ENCODE data around the gene EDEM2. TPM values are rescaled to one million over a fixed set of nuclear protein-coding genes. Genes with fewer than 3 reads are reported as not detected.
"Not testable (repeated sequence)": the region's sequence is repeated elsewhere in the genome, so short reads cannot be mapped to it uniquely, and the experiment has no call there.

EDEM2 gene
- total RNA-seq, 1 experiment from 2014 or later, result 52.2 TPM

DNA sequence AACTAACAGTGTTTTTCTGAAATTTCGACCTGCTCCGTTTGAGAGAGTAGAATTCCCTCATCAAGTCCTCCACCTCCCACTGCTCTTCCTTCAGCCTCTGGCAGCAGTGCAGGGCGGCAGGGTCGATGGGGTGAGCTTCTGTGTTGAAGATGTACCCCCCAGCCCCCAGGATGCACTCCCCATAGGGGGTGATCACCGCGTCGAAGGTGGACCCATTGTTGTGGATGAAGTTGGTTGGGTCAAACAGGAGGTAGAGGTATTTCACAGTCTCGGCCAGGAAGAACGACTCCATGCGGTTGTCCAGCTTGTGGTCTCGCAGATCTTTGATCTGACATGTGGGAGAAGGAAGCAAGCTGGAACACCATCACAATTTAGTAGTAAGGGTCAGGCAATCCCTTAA is 31.5 kb downstream of the EDEM2 start:
- Histone ChIP-seq H3K36me3 (peaks cover 35% of the 10 kb centered on the region), H3K4me3 (no peak overlapping the region), H3K27me3 (no peaks in the 10 kb centered on the region), H3K9me3 (no peaks in the 10 kb centered on the region)
- DNase-seq, result no peak

DNA sequence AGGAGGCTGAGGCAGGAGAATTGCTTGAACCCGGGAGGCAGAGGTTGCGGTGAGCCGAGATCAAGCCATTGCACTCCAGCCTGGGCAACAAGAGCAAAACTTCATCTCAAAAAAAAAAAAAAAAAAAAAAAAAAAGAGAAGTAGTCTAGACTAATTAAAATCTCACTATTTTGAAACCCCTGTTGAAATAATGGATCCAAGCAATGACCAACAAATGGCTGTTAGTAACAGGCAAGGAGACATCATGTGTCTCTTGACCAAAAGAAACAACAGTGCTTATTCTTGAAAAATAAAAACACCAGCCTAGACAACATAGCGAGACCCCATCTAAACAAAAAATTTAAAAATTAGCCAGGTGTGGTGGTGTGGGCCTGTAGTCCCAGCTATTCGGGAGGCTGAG is 34.9 kb downstream of the EDEM2 start:
- DNase-seq, result not testable (repeated sequence)

DNA sequence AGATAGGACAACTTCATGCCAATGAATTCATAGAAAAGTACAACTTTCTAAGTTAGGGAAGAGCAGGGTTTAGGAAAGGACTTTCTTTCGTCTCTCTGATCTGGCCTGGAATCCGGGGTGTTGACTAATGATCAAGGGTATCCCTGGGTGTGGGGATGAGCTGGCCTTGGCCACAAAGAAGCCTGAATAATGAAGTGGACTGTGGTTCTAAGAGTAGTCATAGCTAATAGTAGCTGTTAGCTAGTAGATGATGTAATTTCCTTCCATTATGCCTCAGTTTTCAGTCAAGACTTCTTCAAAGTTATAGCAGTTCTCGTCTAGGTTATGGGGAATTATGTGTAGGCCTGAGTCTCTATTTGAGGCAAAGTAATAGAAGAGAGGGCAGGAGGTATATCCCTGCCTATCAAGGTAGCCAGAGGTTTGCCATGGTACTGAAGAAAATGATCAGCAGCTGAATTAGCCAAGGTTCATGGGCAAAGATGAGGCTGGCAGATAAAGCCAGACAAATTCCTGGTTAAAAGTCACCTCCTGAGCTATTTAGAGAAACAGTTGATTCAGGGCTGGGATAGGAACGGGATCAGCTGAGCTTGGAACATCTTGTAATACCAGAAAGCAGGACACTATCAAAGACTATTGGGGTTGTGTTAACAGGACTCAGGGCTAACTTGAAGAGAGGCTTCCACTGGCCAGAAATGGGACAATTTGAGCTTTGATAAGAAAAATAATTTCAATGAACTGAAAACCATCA is 35.8 kb downstream of the EDEM2 start:
- Histone ChIP-seq H3K27me3 (no peaks in the 10 kb centered on the region), H3K9me3 (no peaks in the 10 kb centered on the region), H3K36me3 (peaks cover 10% of the 10 kb centered on the region), H3K4me3 (no peak overlapping the region)
- DNase-seq, result peak; percentile 88

More for the DNA sequence above, 34.9 kb downstream of the EDEM2 start:
- H3K36me3 ChIP-seq, result peaks cover 14% of the 10 kb centered on the region
- not testable (repeated sequence) for H3K9me3 ChIP-seq, H3K27me3 ChIP-seq, H3K4me3 ChIP-seq

DNA sequence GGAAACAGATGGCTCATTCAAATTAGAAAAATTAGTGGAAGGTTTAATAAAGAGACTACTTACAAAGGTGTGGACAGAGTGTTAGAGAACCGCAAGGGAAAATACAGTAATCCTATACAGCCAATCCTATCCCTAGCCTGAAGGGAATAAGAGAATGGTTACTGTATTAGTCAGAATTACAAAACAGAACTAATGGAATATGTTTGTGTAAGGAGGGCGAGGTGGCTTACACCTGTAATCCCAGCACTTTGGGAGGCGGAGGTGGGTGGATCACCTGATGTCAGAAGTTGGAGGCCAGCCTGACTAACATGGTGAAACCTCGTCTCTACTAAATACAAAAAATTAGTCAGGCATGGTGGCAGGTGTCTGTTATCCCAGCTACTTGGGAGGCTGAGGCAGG is 38.2 kb downstream of the EDEM2 start:
- no peaks in the 10 kb centered on the region for H3K36me3 ChIP-seq
- no peaks in the 10 kb centered on the region for H3K27me3 ChIP-seq
- no peak overlapping the region for H3K4me3 ChIP-seq
- no peaks in the 10 kb centered on the region for H3K9me3 ChIP-seq
- DNase-seq, result no peak

DNA sequence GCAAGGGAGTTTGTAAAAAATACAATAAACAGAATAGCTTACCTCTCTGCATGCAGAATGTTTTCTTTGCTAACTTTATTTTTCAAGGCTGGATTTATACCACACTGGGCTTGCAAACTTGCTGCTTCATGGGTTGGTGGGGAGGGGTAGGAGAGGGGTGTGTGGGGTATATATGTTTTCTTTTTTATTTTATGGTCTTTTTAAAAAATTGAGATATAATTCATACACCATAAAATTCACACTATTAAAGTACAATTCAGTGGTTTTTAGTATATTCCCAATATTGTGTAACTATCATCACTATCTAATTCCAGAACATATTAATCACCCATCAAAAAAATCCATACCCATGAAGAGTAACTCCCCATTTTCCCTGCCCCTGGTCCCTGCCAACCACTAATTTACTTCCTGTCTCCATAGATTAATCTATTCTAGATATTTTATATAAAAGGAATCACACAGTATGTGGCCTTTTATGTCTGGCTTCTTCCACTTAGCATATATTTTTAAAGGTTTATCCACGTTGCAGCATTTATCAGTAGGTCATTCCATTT is 40.2 kb downstream of the EDEM2 start:
- Histone ChIP-seq H3K9me3 (no peaks in the 10 kb centered on the region), H3K4me3 (no peak overlapping the region), H3K36me3 (no peaks in the 10 kb centered on the region), H3K27me3 (no peaks in the 10 kb centered on the region)
- peak; percentile 8 for DNase-seq

DNA sequence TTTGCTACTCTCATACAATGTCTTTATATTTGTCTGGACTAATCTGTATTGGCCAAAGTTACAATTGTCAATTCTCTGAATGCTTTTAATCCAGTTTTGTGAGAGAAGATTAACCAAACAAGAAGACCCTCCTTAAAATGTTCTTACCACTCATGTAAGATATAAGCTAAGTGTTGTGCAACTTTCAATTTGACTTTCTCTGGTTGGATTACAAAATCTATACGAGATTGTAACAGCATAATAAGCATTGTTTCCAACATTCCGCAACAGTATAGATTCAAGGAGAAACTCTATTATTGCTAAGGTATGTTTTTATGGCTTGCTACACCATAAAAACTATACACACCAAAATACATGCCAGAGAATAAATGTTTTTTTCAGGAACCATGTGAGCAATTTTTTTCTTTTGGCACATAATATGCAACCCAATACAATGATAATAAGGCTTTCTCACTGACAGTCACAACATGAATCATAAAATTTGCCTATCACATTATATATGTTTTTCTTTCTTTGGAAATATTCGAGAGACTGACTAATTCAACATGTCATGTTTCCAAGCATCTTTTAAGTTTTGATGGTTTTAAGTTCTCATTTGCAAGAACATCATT is 42.3 kb downstream of the EDEM2 start:
- no peak for DNase-seq
- Histone ChIP-seq H3K36me3 (no peaks in the 10 kb centered on the region), H3K4me3 (no peak overlapping the region), H3K27me3 (no peaks in the 10 kb centered on the region), H3K9me3 (no peaks in the 10 kb centered on the region)

DNA sequence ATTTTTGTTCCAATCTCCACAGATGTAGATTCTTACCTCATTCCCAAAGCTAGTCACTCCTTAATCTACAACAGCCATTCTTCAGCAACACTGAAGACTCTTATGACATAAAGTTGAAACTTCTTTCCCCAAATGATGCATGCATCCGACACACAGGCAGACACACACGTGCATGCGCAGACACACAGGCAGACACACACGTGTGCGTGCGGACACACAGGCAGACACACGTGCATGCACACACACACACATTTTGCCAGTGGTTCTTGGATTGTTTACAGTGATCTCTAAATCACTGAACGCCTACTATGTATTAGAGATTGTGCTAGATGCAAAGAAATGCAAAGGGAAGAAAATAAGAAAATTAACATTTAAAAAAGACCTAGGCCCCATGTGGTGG is 45.5 kb downstream of the EDEM2 start:
- DNase-seq, result no peak
- Histone ChIP-seq H3K36me3 (no peaks in the 10 kb centered on the region), H3K27me3 (no peaks in the 10 kb centered on the region), H3K9me3 (no peaks in the 10 kb centered on the region), H3K4me3 (no peak overlapping the region)

DNA sequence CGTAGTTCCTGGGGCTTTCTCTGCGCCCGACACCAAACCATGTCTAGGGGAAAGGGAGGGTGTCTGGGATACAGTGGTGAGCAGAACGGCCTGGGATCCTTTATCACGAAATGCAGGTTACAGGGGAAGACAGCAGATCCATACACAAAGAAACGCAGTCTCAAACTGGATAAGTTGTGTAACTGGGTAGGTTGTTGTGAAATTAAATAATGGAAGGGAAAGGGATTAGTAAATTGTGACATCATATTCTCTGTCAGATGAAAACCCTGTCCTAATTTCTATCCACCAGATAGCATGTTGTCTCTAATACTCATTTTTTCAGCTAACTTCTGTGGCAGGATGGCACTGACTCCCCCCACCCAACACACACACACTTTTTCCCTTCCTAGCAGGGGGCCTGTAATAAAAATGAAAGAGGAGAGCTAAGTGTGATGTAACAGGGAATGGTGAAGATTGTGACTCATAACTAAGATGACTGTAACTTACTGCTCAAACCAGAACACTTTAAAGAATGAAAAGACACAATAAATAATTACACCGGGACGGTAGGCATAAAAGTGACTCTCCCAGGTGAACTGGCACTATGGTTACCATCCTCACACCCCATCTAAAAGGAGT is 53.8 kb downstream of the EDEM2 start:
- Histone ChIP-seq H3K27me3 (no peaks in the 10 kb centered on the region), H3K36me3 (peaks cover 28% of the 10 kb centered on the region), H3K9me3 (no peaks in the 10 kb centered on the region), H3K4me3 (peak overlapping the region; percentile 94)
- DNase-seq, result peak; percentile 39

DNA sequence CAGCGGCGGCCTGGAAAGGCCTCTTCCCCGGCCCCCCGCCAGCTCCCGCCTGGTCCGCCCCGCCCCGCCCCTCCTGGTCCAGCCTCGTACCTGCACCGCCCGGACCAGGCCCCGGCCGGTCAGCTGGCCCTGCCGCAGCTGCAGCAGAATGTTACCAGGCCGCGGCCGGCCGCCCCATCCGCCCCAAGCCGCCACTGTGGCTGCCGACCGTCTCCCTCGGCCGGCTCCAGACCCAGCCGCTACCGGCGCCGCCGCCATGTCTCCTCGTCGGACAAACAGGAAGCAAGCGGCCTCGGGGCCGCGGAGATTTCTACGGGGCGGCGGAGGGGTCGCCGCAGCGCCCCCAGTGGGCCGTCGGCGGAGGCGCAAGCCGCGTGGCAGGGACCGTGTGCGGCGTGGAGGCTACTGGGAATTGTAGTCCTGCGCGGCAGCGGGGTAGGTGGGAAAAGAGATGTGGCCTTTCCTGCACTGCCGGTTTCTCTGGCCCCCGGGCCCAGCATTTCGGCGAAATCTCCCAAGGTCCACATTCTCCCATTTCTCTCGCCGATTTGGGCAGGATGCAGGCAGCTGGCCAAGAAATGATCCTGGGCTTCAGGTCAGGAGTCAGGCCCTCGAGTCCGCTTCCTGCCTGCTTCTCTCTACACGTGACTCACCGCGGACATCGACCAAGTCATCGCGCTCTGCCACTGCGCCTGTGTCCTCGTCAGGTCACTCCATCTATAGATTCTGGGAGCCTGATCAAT is 54.4 kb downstream of the EDEM2 start, which contains the start of gene TRPC4AP:
TSS of gene TRPC4AP (minus strand) at position 284 of the 743 bp plus-strand sequence. CDS start at position 258, 26 bp downstream.
- H3K4me3 ChIP-seq, result peak within 1 kb of the TSS; percentile 94
- DNase-seq, result peak; percentile 89
- H3K36me3 ChIP-seq, result peaks cover 35% of the 10 kb centered on the region
- no peaks in the 10 kb centered on the region for H3K9me3 ChIP-seq
- H3K27me3 ChIP-seq, result no peaks in the 10 kb centered on the region

DNA sequence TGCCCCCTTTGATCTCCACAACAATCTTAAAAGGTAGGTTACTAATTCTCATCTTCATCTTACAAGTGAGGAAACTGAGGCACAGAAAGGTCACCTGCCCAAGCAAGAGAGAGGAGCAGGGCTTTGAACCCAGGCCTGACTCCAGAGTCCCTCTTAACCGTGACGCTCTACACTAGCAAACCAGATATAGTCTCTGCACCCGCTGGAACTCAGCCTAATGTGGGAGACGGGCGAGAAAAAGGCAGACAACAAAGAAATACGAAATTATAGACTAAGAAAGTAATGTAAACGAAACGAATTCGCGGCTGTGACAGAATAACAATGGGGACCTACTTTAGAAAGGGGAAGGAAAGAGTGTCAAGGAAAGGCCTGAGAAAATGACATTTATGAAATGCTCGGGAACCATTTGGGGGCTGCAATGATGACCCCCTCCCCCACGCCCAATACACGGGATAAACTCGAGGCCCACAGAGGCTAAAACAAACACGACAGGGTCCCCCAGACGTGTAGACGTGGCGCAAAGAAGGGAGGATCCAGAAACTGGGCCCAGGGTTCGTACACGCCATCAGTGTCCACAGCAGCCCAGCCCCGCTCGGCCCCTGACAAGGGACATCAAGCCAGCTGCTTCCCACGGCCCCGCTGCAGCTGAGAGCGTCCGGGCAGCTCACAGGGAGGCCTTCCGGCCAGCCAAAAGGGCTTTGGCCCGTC is 55.2 kb downstream of the EDEM2 start:
- H3K27me3 ChIP-seq, result no peaks in the 10 kb centered on the region
- H3K9me3 ChIP-seq, result no peaks in the 10 kb centered on the region
- H3K4me3 ChIP-seq, result peak overlapping the region; percentile 94
- peak; percentile 7 for DNase-seq
- peaks cover 40% of the 10 kb centered on the region for H3K36me3 ChIP-seq

DNA sequence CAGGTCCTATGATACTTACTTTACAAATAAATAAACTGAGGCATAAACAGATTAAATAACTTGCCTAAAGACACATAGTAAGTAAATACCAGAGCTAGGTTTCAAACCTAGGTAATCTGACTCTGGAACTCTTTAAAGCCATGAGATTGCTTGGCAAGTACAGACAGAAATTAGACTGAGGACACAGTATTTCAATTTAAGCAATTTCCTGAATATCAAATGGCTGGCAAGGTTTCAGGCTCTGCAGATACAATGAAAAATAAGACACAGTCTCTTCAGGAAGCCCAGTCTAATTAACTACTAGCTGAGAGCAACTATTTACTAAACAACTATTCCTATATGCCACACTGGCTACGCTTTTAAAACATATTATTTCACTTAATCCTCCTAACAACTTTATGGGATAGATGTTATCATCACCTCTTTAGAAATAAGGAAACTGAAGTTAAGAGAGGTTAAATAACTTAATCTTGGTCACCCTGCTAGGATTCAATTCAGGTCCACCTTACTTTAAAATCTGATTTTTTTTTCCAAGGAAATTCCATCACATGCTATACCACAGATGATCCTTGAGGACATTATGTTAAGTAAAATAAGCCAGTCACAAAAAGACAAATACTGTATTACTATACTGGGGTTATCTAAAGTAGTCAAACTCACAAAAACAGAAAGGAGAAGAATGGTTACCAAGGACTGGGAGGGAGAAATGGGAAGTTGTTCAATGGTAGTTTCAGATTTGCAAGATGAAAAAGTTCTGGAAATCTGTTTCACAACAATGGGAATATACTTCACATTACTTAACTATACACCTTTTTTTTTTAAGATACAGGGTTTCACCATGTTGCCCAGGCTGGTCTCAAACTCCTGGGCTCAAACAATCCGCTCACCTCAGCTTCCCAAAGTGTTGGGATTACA is 58.6 kb downstream of the EDEM2 start:
- H3K4me3 ChIP-seq, result no peak overlapping the region
- no peaks in the 10 kb centered on the region for H3K27me3 ChIP-seq
- no peak for DNase-seq
- no peaks in the 10 kb centered on the region for H3K9me3 ChIP-seq
- H3K36me3 ChIP-seq, result peaks cover 58% of the 10 kb centered on the region

DNA sequence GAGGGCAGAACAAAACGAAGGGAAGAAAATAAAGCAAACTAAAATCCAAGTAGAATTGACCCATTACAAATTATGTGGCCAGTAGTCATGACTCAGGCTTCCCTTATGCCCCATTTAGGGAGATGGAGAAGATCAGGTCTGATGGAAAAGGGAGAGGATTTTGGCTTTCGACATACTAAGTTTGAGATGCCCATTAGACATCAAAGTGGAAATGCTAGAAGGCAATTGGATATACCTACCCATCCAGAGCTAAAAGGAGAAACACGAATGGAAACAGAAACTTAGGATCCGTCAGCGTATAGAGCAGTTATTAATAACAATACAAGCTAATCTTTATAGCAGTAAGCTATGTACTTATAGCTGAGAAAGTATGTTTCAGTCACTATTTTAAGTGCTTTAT is 59.3 kb downstream of the EDEM2 start:
- H3K9me3 ChIP-seq, result no peaks in the 10 kb centered on the region
- peaks cover 58% of the 10 kb centered on the region for H3K36me3 ChIP-seq
- no peak for DNase-seq
- no peaks in the 10 kb centered on the region for H3K27me3 ChIP-seq
- no peak overlapping the region for H3K4me3 ChIP-seq

DNA sequence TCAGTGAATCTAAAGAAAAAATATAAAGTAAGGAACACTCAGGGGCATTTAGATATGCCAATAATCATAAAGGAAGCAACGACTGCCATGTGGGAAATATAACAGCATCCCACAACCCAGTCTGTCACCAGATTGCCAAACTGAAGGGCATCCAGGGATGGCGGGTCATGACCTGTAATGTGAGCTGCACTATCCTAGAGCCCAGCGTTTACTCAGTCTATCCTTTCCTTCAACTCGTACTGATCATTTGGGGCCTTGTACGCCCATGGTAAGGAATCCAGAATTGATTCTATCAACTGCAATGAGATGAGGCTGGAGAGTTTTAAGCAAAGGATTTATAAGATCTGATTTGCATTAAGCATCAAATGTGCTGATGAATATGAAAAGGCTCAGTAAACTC is 59.8 kb downstream of the EDEM2 start:
- Histone ChIP-seq H3K36me3 (peaks cover 58% of the 10 kb centered on the region), H3K27me3 (no peaks in the 10 kb centered on the region), H3K9me3 (no peaks in the 10 kb centered on the region), H3K4me3 (no peak overlapping the region)
- DNase-seq, result no peak

DNA sequence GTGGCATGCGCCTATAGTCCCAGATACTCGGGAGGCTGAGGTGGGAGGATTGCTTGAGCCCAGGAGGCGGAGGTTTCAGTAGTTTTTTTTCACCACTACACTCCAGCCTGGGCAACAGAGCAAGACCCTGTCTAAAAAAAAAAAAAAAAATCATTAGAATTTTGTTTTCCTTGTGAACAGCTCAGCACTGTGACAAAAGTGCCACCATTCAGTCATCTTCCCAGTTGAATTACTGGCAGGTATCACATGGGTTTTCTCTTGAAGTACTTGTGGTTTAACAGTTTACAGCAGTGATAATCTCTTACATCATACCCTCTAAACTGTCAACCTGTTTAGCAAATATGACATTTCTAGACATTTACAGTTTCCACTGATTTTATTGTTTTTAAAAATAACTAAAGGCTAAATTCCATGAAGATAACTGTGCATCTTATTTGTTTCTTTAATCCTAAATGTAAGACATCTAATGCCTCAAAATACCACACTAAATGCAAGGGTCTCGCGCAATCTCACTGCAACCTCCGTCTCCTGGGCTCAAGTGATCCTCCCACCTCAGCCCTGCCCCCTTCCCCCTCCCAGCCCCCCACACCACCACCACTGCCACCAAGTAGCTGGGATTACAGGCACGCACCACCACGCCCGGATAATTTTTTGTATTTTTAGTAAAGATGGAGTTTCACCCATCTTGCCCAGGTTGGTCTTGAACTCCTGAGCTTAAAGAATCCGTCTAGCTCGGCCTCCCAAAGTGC is 61.5 kb downstream of the EDEM2 start:
- no peaks in the 10 kb centered on the region for H3K9me3 ChIP-seq
- H3K27me3 ChIP-seq, result no peaks in the 10 kb centered on the region
- peaks cover 50% of the 10 kb centered on the region for H3K36me3 ChIP-seq
- H3K4me3 ChIP-seq, result no peak overlapping the region
- DNase-seq, result no peak

DNA sequence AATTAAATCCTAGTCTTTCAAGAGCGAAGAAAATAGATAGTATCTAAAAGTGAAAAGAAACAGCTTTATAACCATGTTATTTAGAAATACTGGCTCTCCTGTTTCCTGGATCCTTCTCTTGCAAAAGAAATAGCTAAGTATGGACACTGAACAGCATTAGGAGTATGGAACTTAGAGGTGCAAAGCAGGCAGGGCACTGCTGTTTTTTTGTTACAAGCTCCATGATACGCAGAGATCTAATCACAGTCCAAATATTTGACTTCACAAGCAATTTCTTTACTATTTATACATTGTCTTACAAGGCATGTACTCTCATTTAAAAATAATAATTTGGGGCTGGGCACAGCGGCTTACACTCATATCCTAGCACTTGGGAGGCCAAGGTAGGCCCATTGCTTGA is 62.1 kb downstream of the EDEM2 start:
- H3K4me3 ChIP-seq, result no peak overlapping the region
- no peaks in the 10 kb centered on the region for H3K27me3 ChIP-seq
- DNase-seq, result no peak
- H3K36me3 ChIP-seq, result peaks cover 48% of the 10 kb centered on the region
- no peaks in the 10 kb centered on the region for H3K9me3 ChIP-seq

All from MG63 (cell line).